Stomach (tissue), 19 donors: ENCODE measurements around the gene CCHCR1. TPM values are rescaled to one million over a fixed set of nuclear protein-coding genes. Genes with fewer than 3 reads are reported as not detected.

ENCODE experiments used
- DNase-seq, 2 donors: peaks; one replicate each; pipeline versions ENCODE4 v3.0.0 to v3.0.0-alpha.2; 2013 to 2019
- H3K27ac ChIP-seq, 5 donors: fragments of 200-600 bp in 4 of 5; sonication (generic) in 4 of 5; one replicate each; pipeline ENCODE4 v1.5.1; 2013 to 2019; ENCODE audit warnings: mild to moderate bottlenecking in 1 of 5, moderate library complexity in 1 of 5
- H3K27me3 ChIP-seq, 3 donors: fragments of 200-600 bp; sonication (generic); one replicate each; pipeline ENCODE4 v1.5.1; 2017 to 2019; ENCODE audit warnings: mixed run types in 1 of 3
- H3K36me3 ChIP-seq, 4 donors: fragments of 200-600 bp; sonication (generic); 1 replicate in 3 of 4; 2 replicates in 1 of 4; pipeline ENCODE4 v1.5.1; 2016 to 2019
- H3K4me1 ChIP-seq, 4 donors: fragments of 200-600 bp; sonication (generic); one replicate each; pipeline ENCODE4 v1.5.1; 2016 to 2019
- H3K4me3 ChIP-seq, 4 donors: fragments of 200-600 bp; sonication (generic) in 3 of 4; one replicate each; pipeline ENCODE4 v1.5.1; 2016 to 2019; ENCODE audit warnings: mild to moderate bottlenecking in 1 of 4
- H3K9me3 ChIP-seq, 4 donors: fragments of 200-600 bp; sonication (generic); one replicate each; pipeline ENCODE4 v1.5.1; 2016 to 2019
- CTCF ChIP-seq, 7 experiments: fragments of 450-650 bp in 4 of 7; fragments of 200-600 bp in 3 of 7; sonication (generic) in 3 of 7; IDR thresholded peaks; one replicate each; pipeline ENCODE4 v1.5.1; 2016 to 2019; ENCODE audit warnings: antibody characterized with exemption in 7 of 7, control low read depth in 2 of 7, mild to moderate bottlenecking in 1 of 7
- EP300 ChIP-seq: sonication (generic); formaldehyde crosslinking; IDR thresholded peaks from one replicate; pipeline ENCODE4 v1.6.1; 2017; ENCODE audit warnings: antibody characterized with exemption
- POLR2A ChIP-seq, 4 donors: fragments of 450-650 bp; IDR thresholded peaks; one replicate each; pipeline ENCODE4 v1.6.1; 2016; ENCODE audit warnings: antibody characterized with exemption in 4 of 4, control low read depth in 2 of 4, mild to moderate bottlenecking in 1 of 4, moderate library complexity in 1 of 4
- POLR2AphosphoS5 ChIP-seq, 3 donors: sonication (generic); formaldehyde crosslinking; IDR thresholded peaks; one replicate each; pipeline ENCODE4 v1.6.1; 2016; ENCODE audit warnings: antibody characterized with exemption in 3 of 3
- WGBS, 5 donors: extraction: QIAGEN DNeasy Blood & Tissue Kit in 3 of 5; methylation state at CpG; one replicate each; pipeline versions ENCODE4 v1.1.5 to v1.1.7; 2013 to 2018; 5-methylcytosine and 5-hydroxymethylcytosine counted together
- intact Hi-C: fragments of 100-400 bp; cut with DNase I; formaldehyde crosslinking; loops from one replicate; pipeline ENCODE4 v1.15.1; 2023; ENCODE audit warnings: low total_unique reads
- long read RNA-seq, 10 donors: transcript quantifications; one replicate each; lab custom pipeline, GENCODE V29; 2026
- polyA plus RNA-seq, 3 donors: library from polyadenylated mRNA; stranded (reverse); fragments of 200-250 nt; gene quantifications; one replicate each; pipeline ENCODE4 v1.2.3, GENCODE V29; 2013
- total RNA-seq, 5 donors: library from RNA; depleted of rRNA; stranded (reverse); fragments of >200 nt; gene quantifications; one replicate each; pipeline versions ENCODE4 v1.1.0 to v1.2.3, GENCODE V29; 2014 to 2016
- donor health status: healthy with polysubstance abuse.
- donor health status: Bipolar disorder and iron deficiency.
- donor health status: healthy.

Gene CCHCR1
- total RNA-seq (100 to 1,000 TPM in 1 of 5 donors, 10 to 100 TPM in 3, 1 to 10 TPM in 1; 9.7 to 201 (median 24.5) TPM), polyA plus RNA-seq (10 to 100 TPM; 11.8 to 21.0 (median 12.3) TPM)
- long read RNA-seq, donor 1, partial matches to known transcripts = 0 of 5 reads
- long read RNA-seq, donor 1, other reads (novel, unspliced or antisense) = 5 of 5 reads
- long read RNA-seq, donor 2 = 0 reads
- long read RNA-seq, donor 3, partial matches to known transcripts = 0 of 5 reads
- long read RNA-seq, donor 3, other reads (novel, unspliced or antisense) = 5 of 5 reads
- long read RNA-seq, donor 4 = 0 reads
- long read RNA-seq, donor 5, partial matches to known transcripts = 0 of 2 reads
- long read RNA-seq, donor 5, other reads (novel, unspliced or antisense) = 0 of 2 reads
- long read RNA-seq, donor 6, partial matches to known transcripts = 5 of 19 reads
- long read RNA-seq, donor 6, other reads (novel, unspliced or antisense) = 12 of 19 reads
- long read RNA-seq, donor 7 = 0 reads
- long read RNA-seq, donor 8, partial matches to known transcripts = 5 of 10 reads
- long read RNA-seq, donor 8, other reads (novel, unspliced or antisense) = 5 of 10 reads
- long read RNA-seq, donor 9, partial matches to known transcripts = 0 of 5 reads
- long read RNA-seq, donor 9, other reads (novel, unspliced or antisense) = 5 of 5 reads
- long read RNA-seq, donor 10 = 0 reads

- Histone ChIP-seq H3K27ac (peak within 1 kb of the TSS; percentile 80 to 86 (median 84)), H3K4me3 (peak within 1 kb of the TSS; percentile 65 to 79 (median 75)), H3K36me3 (peaks cover 3 to 49% (median 39%) of the 10 kb centered on the region in 4 donors), H3K9me3 (no peaks in the 10 kb centered on the region), H3K27me3 (no peaks in the 10 kb centered on the region), H3K4me1 (peaks cover 18 to 44% (median 23%) of the 10 kb centered on the region in 4 donors)
- TF ChIP-seq CTCF (IDR thresholded peaks at IDR 0.05) (no peak), POLR2A (IDR thresholded peaks at IDR 0.05) (no peak), EP300 (no peak), POLR2AphosphoS5 (IDR thresholded peaks at IDR 0.05) (no peak)
- no peak for DNase-seq
- intact Hi-C loops = no loop called here
- WGBS, 5 donors = 5 to 11% (median 6%) methylated on average over 14 of the region's 14 CpGs
Measured at GRCh38 chr6:31157513-31158139, at the start of gene CCHCR1. Gene CCHCR1, minus strand, starts transcription at chr6:31157802. Its CDS starts 202 bp downstream, at chr6:31157600.

DNA sequence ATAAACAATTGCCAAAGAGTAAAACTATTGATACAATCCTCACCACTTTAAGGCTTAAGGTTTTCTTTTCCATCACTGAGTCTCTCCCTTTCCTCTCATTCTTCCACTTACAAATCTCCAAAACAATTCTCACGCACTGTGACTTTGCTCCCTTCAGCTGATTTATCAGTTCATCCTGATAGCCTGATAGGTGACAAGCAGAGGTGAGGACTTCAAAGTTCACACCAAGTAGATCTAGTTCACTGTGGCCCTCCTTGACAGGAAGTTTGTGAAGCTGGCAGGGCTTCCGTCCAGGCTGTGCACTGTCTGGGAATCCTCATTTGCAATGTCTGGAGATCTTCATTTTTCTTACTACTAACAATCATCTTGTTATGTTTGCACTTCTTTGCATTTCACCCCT, 48.0 kb upstream of the CCHCR1 start:
- intact Hi-C loops = loop anchor here (10.0 kb wide), 1 partner anchor 59 kb away; no protein-coding TSS in a partner anchor
- Histone ChIP-seq H3K9me3 (peaks cover 0 to 3% (median 0%) of the 10 kb centered on the region in 4 donors), H3K4me3 (no peak overlapping the region), H3K4me1 (peaks cover 20 to 63% (median 31%) of the 10 kb centered on the region in 4 donors), H3K27me3 (no peaks in the 10 kb centered on the region), H3K36me3 (peaks cover 0 to 6% (median 2%) of the 10 kb centered on the region in 4 donors), H3K27ac (no peak overlapping the region)
- TF ChIP-seq POLR2AphosphoS5 (IDR thresholded peaks at IDR 0.05) (no peak), POLR2A (IDR thresholded peaks at IDR 0.05) (no peak)
- no peak for DNase-seq
- 68 to 86% (median 82%) methylated on average over 2 of the region's 2 CpGs for WGBS, 5 donors

DNA sequence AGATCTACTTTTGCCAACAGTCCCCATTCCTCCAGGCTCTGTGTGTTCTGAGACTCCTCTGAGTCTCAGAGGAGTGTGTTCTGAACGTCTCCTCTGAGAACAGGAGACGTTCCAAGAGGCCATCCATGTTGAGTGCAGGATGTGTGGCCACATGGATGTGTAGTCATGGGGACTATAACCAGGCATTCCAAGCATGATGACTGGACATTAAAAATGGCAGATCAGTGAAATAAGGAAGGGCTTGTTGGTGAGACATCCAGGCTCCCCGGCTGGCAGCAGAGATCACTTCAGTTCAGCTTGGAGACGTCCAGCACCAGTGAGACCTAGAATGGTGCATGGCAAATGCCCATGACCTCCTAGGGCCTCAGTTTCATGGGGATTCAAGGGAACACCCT, 47.1 kb upstream of the CCHCR1 start:
- DNase-seq = no peak
- intact Hi-C loops = loop anchor here (10.0 kb wide), 1 partner anchor 60 kb away; no protein-coding TSS in a partner anchor
- peak overlapping the region in 1 of 4 donors; percentile 37 for H3K4me3 ChIP-seq

More for the DNA sequence above, 47.1 kb upstream of the CCHCR1 start:
- H3K27me3 ChIP-seq = no peaks in the 10 kb centered on the region
- TF ChIP-seq EP300 = no peak
- no peak for TF ChIP-seq POLR2A (IDR thresholded peaks at IDR 0.05)
- no peak for TF ChIP-seq CTCF (IDR thresholded peaks at IDR 0.05)
- TF ChIP-seq POLR2AphosphoS5 (IDR thresholded peaks at IDR 0.05) = no peak
- H3K9me3 ChIP-seq = peaks cover 0 to 3% (median 0%) of the 10 kb centered on the region in 4 donors
- peaks cover 0 to 11% (median 2%) of the 10 kb centered on the region in 4 donors for H3K36me3 ChIP-seq
- peaks cover 19 to 66% (median 27%) of the 10 kb centered on the region in 4 donors for H3K4me1 ChIP-seq
- 82 to 88% (median 86%) methylated on average over 3 to 4 of the region's 4 CpGs for WGBS, 5 donors
- H3K27ac ChIP-seq = peak overlapping the region in 4 of 5 donors; percentile 87 to 95 (median 89)
